GM18909 (cell line): ENCODE data around the gene FRMD5.

Experiments
- ATAC-seq: cut with Tn5 transposase; IDR thresholded peaks from one replicate; pipeline ENCODE4 v1.9.1; 2021; ENCODE audit warnings: mild to moderate bottlenecking; ENCODE audit not compliant: unreplicated experiment, poor library complexity

Gene FRMD5

DNA sequence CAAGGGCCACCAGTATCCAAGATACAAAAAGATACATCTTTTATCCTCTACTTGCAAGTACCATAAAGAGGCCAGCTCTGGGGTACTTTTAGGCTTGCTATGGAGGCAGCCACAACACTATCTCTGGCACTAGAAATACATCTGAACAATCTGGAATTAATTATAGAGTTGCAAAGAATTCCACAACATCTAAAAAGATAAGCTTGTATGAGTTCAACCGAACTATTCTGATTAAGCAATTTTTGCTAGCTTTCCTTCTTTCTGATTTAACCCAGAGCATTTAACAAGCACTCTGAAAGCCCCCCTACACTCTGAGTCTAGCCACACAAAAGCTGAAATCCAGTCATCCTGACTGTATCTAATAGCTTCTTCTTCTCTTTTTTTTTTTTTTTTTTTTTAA, 95.4 kb downstream of the FRMD5 start:
- no peak for ATAC-seq

DNA sequence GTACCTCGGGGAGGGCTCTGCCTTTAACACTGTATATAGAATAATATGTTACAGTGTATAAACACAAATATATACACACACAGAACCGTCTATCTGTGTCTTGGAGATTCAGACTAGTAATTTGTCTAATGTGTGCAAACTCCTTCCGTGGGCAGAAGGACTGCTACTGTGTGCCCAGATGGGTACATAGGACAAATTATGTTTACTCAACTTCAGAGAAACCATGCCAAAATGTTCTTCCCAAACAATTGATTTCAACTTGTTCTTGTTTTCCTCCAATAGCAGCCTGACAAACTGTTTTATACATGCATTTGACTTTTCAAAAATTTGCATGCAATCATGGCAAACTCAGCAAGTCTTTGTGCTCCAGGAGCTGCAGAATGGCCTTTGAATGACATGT, 97.5 kb downstream of the FRMD5 start:
- ATAC-seq: no peak

DNA sequence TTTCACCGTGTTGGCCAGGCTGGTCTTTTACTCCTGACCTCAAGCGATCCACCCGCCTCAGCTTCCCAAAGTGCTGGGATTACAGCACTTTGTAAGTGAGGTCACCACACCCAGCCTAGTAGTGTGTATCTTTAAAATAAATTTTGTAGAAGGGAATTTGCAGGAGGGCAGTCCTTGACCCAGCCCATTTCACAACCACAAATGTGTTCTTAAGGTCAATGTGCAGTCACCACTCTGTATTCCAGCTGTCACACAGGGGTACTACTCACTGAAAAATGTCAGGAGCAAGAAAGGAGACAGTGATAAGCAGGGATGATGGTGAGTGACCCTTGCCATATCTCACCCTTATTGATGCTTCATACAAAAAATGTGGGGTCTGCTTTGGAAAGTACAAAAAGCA, 98.5 kb downstream of the FRMD5 start:
- no peak for ATAC-seq

DNA sequence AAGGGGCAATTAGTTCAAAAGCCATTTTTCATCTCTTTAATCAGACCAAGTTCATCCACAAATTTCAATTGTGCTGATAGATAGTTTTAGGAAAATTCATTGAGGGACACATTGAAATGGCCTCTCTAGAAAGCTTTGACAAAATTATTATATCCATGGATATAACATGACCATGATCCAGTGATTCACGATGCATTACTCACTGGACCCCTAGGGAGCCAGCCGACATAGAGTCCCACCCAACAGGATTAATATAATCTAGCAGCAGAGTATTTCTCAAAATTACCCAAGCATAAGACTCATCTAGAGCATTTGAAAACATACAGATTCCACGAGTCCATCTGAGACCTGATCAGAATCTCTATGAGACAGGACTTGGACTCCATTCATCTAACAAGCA, 100.3 kb downstream of the FRMD5 start:
- ATAC-seq: no peak

DNA sequence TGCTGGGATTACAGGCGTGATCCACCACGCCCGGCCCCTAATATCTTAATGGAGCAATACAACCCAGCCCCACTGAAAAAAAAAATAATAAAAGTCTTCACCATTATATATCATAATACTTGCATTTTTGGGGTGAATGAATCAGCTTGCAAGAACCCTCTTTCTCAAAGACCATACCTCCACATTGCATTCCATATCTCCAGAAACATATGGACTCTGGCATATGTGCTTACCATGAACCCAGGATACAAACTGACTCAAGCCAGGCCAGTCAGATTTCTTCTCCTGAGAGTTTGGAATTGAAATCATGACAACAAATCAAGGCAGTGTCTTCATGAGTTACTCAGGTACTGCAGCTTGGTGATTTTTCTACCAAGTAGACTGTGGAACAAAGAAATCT, 101.2 kb downstream of the FRMD5 start:
- ATAC-seq: no peak

DNA sequence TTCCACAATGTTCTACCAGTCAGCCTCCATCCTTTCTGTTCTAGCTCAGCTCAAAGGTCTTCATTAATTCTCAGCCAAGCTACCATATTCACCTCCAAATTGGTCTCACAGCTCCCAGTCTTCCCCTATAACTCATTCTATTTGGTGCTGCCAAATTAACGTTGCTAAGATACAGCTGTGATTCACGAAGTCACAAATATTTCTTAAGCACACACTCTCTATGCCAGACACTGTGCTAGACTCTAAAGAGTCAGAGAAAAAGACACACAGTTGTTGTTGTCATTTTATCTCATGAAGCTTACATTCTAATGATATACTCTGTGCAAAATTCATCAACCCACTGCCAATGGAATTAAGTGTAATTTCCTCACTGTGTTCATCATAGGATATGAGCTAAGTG, 102.8 kb downstream of the FRMD5 start:
- ATAC-seq: no peak

DNA sequence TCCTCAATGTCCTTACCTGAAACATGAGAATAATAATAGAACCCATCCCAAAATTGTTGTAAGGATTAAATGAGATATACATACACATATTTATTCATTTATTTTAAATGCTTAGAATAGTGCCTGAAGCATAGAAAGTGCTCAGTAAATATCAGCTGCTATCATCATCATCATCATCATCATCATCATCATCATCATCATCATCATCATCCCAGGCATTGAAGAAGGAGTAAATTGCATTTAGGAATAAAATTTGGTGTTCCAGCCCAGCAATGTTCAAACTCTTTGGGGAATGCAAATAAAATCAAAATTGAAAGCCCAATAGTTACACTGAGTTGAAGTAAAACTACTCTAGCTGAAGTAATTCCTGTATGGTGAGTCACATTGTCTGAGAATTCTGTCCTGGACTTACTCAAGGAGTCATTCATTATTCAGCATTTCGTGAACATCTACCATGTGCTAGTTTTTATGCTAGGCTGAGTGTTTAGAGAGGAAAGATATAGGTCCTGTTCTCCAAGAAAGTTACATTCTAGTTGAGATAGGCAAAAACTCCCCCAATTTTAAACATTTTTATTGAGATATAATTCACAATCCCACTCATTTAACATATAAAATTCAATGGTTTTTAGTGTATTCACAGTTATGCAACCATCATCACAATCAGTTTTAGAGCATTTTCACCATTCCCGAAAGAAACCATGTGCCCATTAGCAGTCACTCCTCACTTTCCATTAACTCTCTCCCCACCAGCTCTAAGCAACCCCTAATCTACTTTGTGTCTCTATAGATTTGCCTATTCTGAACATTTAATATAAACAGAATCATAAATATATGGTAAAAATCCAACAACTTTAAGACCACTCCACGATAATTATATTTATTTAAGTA, 107.2 kb downstream of the FRMD5 start:
- no peak for ATAC-seq

DNA sequence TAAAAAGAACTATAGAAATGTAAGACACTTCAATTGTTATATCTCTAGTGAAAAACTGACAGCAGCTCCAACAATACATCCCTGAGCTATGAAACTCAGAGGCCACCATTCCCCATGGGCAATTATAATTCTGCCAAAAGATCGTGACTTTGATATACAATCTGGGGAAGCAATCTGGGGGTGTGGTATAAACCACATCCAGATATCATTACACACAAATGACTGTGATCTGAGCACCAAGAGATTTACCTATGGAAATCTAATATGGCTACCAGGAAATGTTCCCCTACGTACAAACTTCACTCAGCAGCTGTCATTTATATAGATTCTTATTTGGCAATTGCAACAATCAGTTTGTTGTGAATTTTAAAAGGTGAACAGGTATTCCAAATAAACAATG, 110.3 kb downstream of the FRMD5 start:
- ATAC-seq: no peak

DNA sequence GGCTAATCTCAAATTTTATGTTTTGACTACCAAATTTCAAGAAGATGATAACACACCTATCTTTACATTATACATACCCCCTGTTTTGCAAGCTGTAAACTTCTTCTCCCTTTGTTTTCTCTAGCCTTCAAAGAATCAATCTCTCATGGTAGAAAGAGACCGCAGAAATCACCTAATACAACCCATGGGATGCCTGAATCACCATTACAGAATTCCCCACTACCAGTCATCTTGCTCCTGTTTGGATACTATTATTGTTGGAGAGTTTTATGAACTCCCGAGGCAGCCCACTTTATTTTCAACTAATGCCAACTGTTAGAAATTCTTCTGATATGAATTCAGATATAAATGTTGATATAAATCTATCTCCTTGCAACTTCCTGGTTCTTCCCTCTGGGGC, 110.9 kb downstream of the FRMD5 start:
- no peak for ATAC-seq

DNA sequence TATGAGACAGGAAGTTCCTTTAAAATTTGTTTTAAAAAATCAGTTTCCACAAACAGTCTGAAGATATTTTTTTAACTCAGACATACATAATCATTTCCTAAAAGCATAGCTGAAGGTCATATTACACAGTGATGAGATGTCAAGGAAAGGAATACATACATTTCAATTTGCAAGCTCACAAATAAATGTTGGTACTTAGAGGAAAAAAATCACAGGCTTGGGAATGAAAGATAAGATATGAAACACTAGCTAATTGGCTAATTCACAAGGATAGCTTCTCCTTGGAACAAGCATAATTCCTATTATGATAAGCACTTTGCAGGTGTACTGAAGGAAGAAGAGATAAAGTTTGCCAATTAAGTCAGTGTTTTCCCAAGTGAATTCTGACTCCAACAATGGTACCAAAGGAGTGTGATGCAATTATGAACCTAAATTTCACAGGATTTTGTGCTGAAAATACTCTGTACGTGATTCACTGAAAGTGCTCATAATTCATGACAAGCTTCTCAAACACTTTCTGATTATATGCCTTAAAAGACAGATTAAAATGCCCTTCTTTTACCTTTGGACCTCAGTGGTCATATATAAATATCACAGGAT, 112.4 kb downstream of the FRMD5 start:
- no peak for ATAC-seq

DNA sequence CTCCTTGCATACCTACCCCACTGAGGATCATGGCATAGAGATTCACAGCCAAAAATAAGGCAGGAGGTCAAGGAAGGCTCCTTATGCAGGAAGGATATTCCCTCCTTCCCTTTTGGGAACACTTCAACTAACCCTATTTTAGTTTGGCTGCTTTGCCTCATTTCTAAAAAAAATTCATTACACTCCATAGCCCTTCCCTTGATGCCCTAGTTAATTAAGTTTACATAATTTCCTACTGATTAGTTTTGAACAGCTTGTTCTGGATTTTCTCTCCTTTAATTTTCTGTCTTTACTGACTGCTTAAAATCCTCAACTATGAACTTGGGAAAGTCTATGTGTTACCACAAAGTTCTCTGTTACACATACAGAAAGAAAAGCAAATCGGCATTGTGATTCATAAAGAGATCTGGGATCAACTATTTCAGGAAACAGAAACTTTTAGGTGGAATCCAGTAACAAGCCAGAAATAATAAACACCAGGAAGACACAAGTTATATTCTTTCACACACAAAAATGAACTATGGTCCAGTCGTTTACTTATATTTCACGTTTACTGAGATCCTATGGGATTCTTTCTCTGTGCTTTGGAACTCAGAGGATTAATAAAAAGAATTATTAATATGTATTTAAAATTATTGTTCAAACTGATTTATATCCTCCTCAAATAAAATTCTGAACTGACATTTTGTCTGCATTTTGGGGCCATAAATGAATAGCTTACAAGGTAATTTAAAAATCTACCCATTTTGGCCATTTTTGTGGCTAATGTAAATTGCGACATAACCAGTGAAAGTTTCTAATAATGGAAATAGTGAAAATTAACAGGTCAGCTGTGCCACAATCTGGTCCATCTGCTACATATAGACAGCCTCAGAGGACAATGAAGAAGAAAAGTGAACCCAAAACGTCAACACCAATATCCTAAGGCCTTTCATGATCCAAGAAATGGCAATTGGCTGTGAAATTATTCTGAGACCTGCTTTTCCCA, 113.8 kb downstream of the FRMD5 start:
- no peak for ATAC-seq

DNA sequence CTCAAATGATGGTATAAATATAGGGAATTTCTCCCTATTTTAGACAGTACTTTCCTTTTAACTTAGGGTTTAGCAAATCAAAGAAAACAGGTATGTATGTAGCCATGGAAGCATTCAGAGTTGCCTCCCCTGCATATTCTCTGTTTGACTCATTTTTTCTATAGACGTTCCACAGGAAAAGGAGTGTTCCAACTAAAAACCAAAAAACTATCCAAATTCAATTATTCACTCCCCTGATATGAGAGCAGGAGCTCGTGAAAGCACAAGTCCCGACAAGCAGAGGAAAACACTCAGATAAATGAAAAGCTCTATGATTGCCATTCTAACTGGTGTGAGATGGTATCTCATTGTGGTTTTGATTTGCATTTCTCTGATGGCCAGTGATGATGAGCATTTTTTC, 119.5 kb downstream of the FRMD5 start:
- ATAC-seq: no peak

DNA sequence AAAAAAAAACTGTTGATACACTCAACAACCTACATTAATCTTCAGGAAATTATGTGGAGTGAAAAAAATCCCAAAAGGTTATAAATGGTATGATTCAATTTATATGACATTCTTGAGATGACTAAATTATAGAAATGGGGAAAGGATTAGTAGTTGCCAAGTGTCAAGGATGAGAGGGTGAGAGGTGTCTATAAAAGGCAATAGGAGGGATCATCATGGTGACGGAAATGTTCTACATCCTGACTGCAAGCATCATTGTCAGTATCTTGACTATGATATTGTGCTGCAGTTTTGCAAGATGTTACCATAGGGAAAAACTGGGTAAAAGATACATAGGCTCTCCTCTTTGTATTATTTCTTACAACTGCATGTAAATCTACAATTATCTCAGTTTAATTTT, 125.6 kb downstream of the FRMD5 start:
- no peak for ATAC-seq

DNA sequence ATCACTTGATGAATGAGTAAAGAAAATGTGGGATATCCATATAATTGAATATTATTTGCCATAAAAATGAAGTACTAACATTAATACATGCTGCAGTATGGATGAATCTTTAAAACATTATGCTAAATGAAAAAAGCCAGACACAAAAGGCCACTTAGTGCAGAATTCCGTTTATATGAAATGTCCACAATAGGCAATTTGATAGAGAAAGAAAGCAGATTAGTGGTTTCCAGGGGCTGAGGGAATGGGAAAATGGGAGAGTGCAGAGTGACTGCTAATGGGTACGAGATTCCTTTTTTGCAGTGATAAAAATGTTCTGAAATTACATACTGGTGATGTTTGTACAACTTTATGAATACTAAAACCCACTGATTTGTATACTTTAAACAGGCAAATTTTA, 126.7 kb downstream of the FRMD5 start:
- ATAC-seq: no peak

DNA sequence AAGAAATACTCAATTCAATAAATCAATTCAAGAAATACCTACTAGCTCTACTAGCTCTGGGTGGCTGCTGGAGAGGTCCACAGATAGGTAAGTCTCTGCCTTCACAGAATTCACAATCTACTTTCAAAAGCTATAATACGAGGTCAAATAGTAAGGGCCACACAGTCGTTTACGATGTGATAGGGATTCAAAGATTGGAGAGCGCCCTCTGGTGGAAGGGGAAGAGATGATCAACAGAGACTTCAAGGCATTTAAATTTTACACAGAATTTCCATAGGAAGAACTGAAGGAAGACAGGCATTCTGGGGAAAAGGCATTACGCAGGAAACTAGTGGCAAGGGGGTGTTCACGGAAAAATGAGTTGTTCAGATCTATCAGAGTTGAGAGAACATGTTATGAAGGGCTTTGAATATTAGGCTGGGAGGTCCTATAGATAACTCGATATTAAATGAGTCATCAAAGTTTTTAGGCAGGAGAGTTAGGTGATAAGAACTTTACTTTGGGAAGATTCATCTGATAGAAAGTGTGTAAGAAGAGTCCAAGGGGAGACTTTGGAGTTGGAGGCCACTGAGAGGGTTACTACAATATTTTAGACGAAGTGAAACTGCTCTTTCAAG, 128.8 kb downstream of the FRMD5 start:
- ATAC-seq: no peak

DNA sequence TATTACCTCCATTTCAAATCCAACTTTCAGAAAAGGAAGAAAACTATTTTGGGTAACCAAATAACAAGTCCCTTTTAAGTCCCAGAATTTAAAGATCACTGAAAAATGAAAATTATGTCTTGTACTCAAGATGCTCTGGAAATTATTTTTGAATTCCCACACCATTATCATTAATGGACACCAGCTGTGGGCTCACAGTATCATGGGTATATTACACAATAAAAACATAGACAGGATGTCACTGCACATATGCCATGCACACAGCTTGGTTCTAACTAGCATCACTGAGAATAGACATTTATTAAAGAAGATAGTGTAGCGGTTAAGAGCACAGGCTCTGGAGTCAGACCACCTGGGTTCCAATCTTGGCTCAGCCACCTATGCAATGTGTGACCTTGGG, 130.4 kb downstream of the FRMD5 start:
- ATAC-seq: no peak

DNA sequence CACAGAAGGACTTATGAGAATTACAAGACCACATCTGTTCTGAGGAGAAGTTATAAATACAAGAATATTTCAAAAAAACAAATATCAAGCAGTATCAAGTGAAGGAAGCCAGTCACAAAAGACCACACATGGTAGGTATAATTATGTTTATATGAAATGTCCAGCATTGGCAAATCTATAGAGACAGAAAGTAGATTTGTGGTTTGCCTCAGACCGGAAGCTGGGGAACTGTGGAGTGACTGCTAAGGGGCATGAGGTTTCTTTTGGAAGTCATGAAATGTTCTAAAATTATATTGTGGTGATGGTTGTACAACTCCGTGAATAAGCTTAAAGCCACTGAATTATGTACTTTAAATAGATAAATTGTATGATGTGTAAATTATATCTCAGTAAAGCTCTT, 136.9 kb downstream of the FRMD5 start:
- no peak for ATAC-seq

DNA sequence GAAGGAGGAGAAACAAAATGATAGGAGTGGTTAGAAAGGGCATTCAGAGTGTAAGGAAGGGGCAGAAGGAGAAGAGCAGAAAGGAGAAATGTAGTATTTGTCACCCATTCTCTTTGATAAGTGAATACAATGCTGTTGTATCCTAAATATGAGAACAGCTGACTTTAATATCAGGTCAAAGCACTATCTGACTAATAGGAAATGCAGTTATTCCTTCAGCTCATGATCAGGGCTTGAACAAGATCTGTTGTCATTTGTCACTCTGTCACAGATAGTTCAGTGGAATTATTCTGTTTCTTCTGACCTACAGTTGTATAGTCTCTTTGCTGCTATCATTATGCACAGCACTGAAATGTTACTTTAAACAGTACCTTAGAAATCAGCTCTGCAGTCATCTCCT, 149.4 kb downstream of the FRMD5 start:
- ATAC-seq: no peak

DNA sequence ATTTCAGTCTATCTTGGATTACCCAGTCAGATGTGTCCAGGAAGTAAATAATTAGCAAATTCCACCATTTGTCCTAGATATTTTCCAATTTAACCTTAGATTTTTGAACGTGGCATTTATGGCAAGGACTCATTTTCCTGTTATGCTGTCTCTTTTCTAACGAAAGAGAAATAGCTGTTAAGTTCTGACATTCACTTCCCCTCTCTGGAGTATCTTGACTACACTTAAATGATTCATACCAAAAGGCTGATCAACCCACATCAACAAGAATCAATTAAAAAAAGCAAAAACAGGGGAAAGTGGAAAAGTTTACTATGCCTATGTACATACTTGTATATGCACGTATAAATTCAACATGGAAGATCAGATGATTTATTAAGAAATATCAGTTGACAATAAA, 149.9 kb downstream of the FRMD5 start:
- no peak for ATAC-seq

DNA sequence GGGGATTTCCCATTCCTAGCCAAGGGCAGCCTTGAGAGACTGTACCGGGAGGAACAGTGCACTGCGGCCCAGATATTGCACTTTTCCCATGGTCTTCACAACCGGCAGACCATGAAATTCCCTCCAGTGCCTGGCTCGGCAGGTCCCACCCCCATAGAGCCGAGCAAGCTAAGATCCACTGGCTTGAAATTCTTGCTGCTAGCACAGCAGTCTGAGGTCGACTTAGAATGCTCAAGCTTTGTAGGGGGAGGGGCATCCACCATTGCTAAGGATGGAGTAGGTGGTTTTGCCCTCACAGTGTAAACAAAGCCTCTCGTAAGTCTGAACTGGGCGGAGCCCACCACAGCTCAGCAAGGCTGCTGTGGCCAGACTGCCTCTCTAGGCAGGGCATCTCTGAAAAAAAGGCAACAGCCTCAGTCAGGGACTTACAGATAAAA, 156.3 kb downstream of the FRMD5 start:
- ATAC-seq: no peak
